Pancreas (tissue), 10 donors: ENCODE data around the gene NUDT8. TPM values are rescaled to one million over a fixed set of nuclear protein-coding genes. Genes with fewer than 3 reads are reported as not detected.

ENCODE experiments used
- ATAC-seq, 4 donors: fragments of 200-7000 bp; cut with Tn5 transposase; one replicate each; pipeline versions ENCODE4 v1.8.0 to v1.9.1; 2020; ENCODE audit warnings: mild to moderate bottlenecking in 4 of 4, moderate library complexity in 4 of 4
- DNase-seq, 6 donors: peaks; one replicate each; pipeline ENCODE4 v3.0.0-alpha.2; 2020
- FAIRE-seq: peaks from 2 replicates; lab custom pipeline; 2012; peaks lifted over from hg19 to GRCh38; lab: Jason Lieb, UNC
- H3K27ac ChIP-seq, 4 donors: fragments of 200-600 bp; sonication (generic); 1 replicate in 3 of 4; 2 replicates in 1 of 4; pipeline versions ENCODE4 v1.5.0 to v1.8.0; 2020
- H3K27me3 ChIP-seq, 4 donors: fragments of 200-600 bp; one replicate each; pipeline ENCODE4 v1.8.0; 2021
- H3K36me3 ChIP-seq, 3 donors: fragments of 200-600 bp; sonication (generic) in 1 of 3; one replicate each; pipeline versions ENCODE4 v1.5.0 to v1.8.0; 2020 to 2021
- H3K4me1 ChIP-seq, 3 donors: fragments of 200-600 bp; one replicate each; pipeline ENCODE4 v1.8.0; 2021
- H3K4me3 ChIP-seq, 4 donors: fragments of 200-600 bp; sonication (generic) in 2 of 4; one replicate each; pipeline versions ENCODE4 v1.5.0 to v1.8.0; 2020 to 2021
- H3K9me3 ChIP-seq, 4 donors: fragments of 200-600 bp; one replicate each; pipeline ENCODE4 v1.8.0; 2021
- CTCF ChIP-seq, 4 donors: fragments of 200-600 bp; sonication (generic) in 3 of 4; IDR thresholded peaks; one replicate each; pipeline versions ENCODE4 v1.5.0 to v1.8.0; 2021; ENCODE audit warnings: antibody characterized with exemption in 4 of 4
- whole genome bisulfite sequencing, 2 donors: extraction: QIAGEN DNeasy Blood & Tissue Kit; methylation state at CpG; one replicate each; pipeline ENCODE4 v1.1.7; 2013; 5-methylcytosine and 5-hydroxymethylcytosine counted together
- intact Hi-C, 3 donors: fragments of 100-400 bp; cut with DNase I; formaldehyde crosslinking; loops; one replicate each; pipeline versions ENCODE4 v1.11.1 to v1.14.2; 2022
- polyA plus RNA-seq, 2 donors: library from polyadenylated mRNA; stranded (reverse); fragments of 200-250 nt; gene quantifications; one replicate each; pipeline ENCODE4 v1.2.3, GENCODE V29; 2013
- total RNA-seq, 6 donors: library from RNA; stranded (reverse); fragmentation: NEBNext Ultra II Directional in 4 of 6; extraction: Animal tissue kit (Norgen Biotek cat#: 25700) in 4 of 6; gene quantifications; one replicate each; pipeline versions ENCODE4 v1.2.1 to v1.2.4, GENCODE V29; 2021 to 2023
- donor health status: healthy with polysubstance abuse.
- donor health status: DM: no; HTN: no; CAD: no; lungs with moderate emphysema.
- donor health status: DM: no; HTN: no; CAD: no.
- donor health status: control.
- donor health status: control.
- donor health status: Bipolar disorder and iron deficiency.
- donor health status: DM: yes; HTN: yes; CAD: no.
- donor health status: DM: no; HTN: no; CAD: no.
- donor health status: DM: no; HTN: no; CAD: no.
- donor health status: DM: yes; HTN: yes; CAD: no.

The NUDT8 gene
- total and polyA plus RNA-seq, 8 donors, result 4.3 to 11.0 (median 6.3) TPM

DNA sequence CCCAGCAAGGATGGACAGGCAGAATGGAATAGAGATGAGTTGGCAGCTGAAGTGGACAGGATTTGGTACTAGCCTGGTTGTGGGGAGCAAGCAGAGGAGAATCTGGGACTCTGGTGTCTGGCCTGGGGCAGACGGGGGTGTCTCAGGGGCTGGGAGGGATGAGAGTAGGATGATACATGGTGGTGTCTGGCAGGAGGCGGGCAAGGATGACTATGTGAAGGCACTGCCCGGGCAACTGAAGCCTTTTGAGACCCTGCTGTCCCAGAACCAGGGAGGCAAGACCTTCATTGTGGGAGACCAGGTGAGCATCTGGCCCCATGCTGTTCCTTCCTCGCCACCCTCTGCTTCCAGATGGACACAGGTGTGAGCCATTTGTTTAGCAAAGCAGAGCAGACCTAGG lies 43.8 kb downstream of the NUDT8 start:
- 79 to 92% methylated on average over 4 of the region's 4 CpGs for WGBS, 2 donors
- Histone ChIP-seq H3K27me3 (no peaks in the 10 kb centered on the region), H3K4me3 (no peak overlapping the region), H3K27ac (no peak overlapping the region), H3K36me3 (no peaks in the 10 kb centered on the region), H3K4me1 (peaks cover 8 to 18% (median 17%) of the 10 kb centered on the region in 3 donors), H3K9me3 (no peaks in the 10 kb centered on the region)
- DNase-seq, result no peak
- intact Hi-C loops, result no loop called here
- TF ChIP-seq CTCF (IDR thresholded peaks at IDR 0.05), result no peak
- no peak for FAIRE-seq
- ATAC-seq, result no peak

- Histone ChIP-seq H3K4me3 (peak overlapping the region in 3 of 4 donors; percentile 42 to 68 (median 54)), H3K27ac (peak overlapping the region; percentile 92 to 97 (median 93)), H3K9me3 (no peaks in the 10 kb centered on the region), H3K27me3 (no peaks in the 10 kb centered on the region), H3K4me1 (peaks cover 14 to 25% (median 19%) of the 10 kb centered on the region in 3 donors), H3K36me3 (no peaks in the 10 kb centered on the region)
- WGBS, 2 donors, result 77 to 82% methylated on average over 21 of the region's 21 CpGs
- intact Hi-C loops, result no loop called here
- ATAC-seq (peak in 3 of 4 donors; percentile 1), DNase-seq (peak in 4 of 6 donors; percentile 38 to 77 (median 50)), FAIRE-seq (no peak)
- TF ChIP-seq CTCF (IDR thresholded peaks at IDR 0.05), result no peak
Measured at GRCh38 chr11:67584881-67585873, 44.6 kb downstream of the NUDT8 start.

GRCh38 chr11:67584205-67584880 lies 45.4 kb downstream of the NUDT8 start:
- peak; percentile 82 to 93 (median 86) for DNase-seq
- H3K9me3 ChIP-seq, result no peaks in the 10 kb centered on the region
- peak overlapping the region; percentile 42 to 68 (median 60) for H3K4me3 ChIP-seq
- H3K27ac ChIP-seq, result peak overlapping the region; percentile 92 to 97 (median 93)
- 14 to 15% methylated on average over 27 to 33 of the region's 33 CpGs for WGBS, 2 donors
- ATAC-seq, result peak; percentile 71 to 77 (median 74)
- H3K27me3 ChIP-seq, result no peaks in the 10 kb centered on the region
- TF ChIP-seq CTCF (IDR thresholded peaks at IDR 0.05), result no peak
- peaks cover 14 to 33% (median 26%) of the 10 kb centered on the region in 3 donors for H3K4me1 ChIP-seq
- H3K36me3 ChIP-seq, result no peaks in the 10 kb centered on the region
- intact Hi-C loops, result no loop called here
- no peak for FAIRE-seq

- intact Hi-C loops, result no loop called here
- DNase-seq, result peak; percentile 85 to 93 (median 92)
- WGBS, 2 donors, result 1 to 2% methylated on average over 58 to 81 of the region's 81 CpGs
- FAIRE-seq, result no peak
- H3K27me3 ChIP-seq, result no peaks in the 10 kb centered on the region
- H3K9me3 ChIP-seq, result no peaks in the 10 kb centered on the region
- TF ChIP-seq CTCF (IDR thresholded peaks at IDR 0.05), result peak; percentile 68 to 81 (median 71)
- peak within 1 kb of the TSS; percentile 42 to 68 (median 60) for H3K4me3 ChIP-seq
- peak; percentile 80 to 86 (median 83) for ATAC-seq
- H3K36me3 ChIP-seq, result no peaks in the 10 kb centered on the region
- H3K27ac ChIP-seq, result peak within 1 kb of the TSS; percentile 92 to 97 (median 93)
- H3K4me1 ChIP-seq, result peaks cover 14 to 36% (median 27%) of the 10 kb centered on the region in 3 donors
Measured at GRCh38 chr11:67583247-67584204, 46.2 kb downstream of the NUDT8 start, which contains the start of gene GSTP1. TSS of gene GSTP1 (plus strand) at chr11:67583812. CDS start at chr11:67583844, 32 bp downstream.
